Measurements from ENCODE around the gene VAV2. TPM values are rescaled to one million over a fixed set of nuclear protein-coding genes. Genes with fewer than 3 reads are reported as not detected.

Gene VAV2
- total RNA-seq, 1 donor from 2014 or later = 47.0 TPM

DNA sequence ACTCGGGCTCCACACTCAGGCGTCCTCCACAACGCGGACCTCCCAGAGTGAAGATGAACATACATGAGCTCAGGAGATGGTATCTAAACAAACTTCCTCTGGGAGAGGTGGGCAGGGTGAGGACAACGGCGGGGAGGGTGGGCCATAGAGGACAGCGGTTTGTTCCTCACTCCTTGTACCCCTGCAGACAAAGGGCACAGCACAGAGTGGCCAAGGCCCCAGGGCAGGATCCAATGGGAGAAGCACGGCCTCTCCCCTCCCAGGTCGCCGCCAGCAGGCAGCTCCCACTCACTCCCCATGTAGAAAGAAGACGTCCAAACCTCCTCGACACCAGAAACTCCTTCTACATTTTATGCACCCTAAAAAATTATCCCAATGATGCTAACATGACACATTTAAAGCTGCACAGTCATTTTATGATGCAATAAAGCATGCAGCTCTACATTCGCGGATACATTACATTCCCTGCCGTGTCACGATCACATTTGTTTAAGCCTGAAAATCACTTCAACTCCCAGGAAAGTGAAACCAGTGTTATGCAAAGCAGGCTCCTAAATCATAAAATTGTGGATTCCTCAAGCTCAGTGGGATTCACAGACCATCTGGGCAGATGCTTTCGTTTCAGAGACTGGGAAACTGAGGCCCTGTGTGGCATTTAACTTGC lies 166.4 kb downstream of the VAV2 start:
- Mint-ChIP-seq H3K9me3 (no peaks in the 10 kb centered on the region), H3K27ac (ENCODE audit: unreplicated experiment) (peak overlapping the region; percentile 4), H3K36me3 (ENCODE audit: low read depth) (peaks cover 2% of the 10 kb centered on the region), H3K27me3 (ENCODE audit: low read depth) (no peaks in the 10 kb centered on the region), H3K4me1 (peaks cover 39% of the 10 kb centered on the region), H3K4me3 (no peak overlapping the region)
- no peak for DNase-seq (ENCODE audit: low read depth, low spot score)
- TF ChIP-seq, protein P1, sequence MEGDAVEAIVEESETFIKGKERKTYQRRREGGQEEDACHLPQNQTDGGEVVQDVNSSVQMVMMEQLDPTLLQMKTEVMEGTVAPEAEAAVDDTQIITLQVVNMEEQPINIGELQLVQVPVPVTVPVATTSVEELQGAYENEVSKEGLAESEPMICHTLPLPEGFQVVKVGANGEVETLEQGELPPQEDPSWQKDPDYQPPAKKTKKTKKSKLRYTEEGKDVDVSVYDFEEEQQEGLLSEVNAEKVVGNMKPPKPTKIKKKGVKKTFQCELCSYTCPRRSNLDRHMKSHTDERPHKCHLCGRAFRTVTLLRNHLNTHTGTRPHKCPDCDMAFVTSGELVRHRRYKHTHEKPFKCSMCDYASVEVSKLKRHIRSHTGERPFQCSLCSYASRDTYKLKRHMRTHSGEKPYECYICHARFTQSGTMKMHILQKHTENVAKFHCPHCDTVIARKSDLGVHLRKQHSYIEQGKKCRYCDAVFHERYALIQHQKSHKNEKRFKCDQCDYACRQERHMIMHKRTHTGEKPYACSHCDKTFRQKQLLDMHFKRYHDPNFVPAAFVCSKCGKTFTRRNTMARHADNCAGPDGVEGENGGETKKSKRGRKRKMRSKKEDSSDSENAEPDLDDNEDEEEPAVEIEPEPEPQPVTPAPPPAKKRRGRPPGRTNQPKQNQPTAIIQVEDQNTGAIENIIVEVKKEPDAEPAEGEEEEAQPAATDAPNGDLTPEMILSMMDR (conservative IDR thresholded peaks at IDR 0.05) = no peak

DNA sequence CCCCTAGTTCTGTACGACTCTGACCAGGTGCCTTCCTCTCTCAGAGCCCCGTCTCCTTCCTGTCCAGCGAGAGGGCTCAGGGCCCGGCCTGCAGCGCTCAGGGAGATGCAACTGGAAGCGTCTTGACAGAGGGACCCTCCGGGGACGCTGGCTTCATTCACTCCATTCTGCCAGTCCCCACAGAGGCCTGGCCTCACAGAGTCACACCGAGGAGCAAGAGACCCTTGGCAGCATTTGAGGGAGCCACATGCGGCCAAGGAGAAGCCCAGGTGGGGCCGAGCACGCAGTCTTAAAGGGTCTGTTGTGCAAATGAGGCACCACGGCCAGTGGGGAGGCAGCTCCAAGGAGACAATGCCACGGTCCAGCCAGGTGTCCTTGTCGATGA lies 167.3 kb downstream of the VAV2 start:
- H3K9me3 Mint-ChIP-seq = no peaks in the 10 kb centered on the region
- H3K4me3 Mint-ChIP-seq = no peak overlapping the region
- no peak for DNase-seq (ENCODE audit: low read depth, low spot score)
- peaks cover 39% of the 10 kb centered on the region for H3K4me1 Mint-ChIP-seq
- TF ChIP-seq, protein P1 (conservative IDR thresholded peaks at IDR 0.05) = no peak
- H3K36me3 Mint-ChIP-seq (ENCODE audit: low read depth) = peaks cover 2% of the 10 kb centered on the region
- H3K27me3 Mint-ChIP-seq (ENCODE audit: low read depth) = no peaks in the 10 kb centered on the region
- no peak overlapping the region for H3K27ac Mint-ChIP-seq (ENCODE audit: unreplicated experiment)

DNA sequence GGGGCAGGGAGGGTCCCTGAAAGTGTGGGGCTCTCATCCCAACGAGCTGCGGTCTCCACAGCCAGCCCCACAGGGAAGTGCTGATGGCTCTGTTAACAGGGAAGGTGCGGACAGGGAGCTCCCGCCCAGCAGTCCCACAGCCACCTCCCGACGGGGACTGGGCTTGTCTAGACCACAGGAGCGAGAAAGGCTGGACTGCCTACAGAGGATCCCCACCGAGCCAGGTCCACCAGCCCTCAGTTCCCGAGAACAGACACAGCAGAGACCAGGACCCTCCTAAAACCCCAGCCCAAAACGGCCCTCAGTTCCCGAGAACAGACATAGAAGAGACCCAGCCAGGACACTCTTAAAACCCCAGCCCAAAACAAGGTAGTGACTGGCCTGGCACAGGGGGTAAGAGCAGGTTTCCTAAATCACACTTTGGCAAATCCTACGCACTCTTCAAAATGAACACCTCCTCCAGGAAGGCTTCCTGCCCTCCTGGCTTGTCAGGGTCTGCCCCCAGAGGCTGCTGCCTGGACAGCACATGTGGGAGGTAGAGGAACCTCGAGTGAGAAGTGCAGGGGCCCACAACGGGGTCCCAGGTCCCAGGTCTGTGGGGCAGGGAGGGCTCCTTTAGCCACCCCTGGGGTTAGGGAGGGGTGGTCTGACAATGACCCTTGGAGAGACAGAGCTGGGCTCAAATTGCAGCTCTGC lies 167.9 kb downstream of the VAV2 start:
- H3K27ac Mint-ChIP-seq (ENCODE audit: unreplicated experiment) = no peak overlapping the region

DNA sequence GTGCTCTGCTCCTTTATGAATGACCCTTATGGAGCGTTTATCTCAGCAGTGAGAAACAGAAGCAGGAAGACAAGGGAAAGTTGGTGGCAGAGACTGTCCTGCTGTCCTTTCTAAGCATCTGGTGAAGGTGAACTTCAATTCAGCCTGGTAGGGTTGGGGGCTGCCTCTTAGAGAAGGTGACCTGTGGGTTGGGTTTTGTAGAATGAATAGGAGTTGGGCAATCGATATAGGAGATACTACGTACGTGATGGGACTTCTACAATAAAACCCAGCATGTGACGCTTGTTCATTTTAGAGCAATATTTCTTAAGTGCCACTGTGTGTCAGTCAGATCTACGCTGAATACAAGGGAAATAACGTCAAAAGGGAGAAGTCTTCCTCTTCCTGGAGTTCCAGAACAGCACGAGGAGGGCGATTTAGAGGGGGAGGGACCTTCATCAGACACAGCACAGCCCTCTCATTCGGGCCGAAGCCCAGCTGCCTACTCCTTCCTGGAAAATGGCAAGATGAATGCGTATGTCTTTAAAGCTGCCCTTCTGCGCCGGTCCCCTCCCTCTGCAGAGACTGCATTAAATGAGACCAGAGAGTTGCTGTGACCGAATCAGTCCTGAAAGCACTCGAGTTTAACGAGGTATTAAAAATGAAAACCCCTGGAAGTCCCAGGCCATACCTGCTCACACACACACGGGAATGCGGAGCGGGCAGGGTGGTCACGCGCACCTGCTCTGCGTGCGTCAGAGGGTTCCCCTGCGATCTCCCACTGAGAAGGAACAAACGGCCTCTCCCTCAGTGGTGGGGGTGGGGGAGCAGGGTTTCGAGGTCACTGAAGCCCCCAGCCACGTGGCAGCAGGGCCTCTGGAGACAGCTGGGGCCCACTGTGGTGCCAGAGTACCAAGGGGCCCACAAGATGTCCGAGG lies 168.7 kb downstream of the VAV2 start:
- Mint-ChIP-seq H3K27ac (ENCODE audit: unreplicated experiment) (no peak overlapping the region), H3K9me3 (no peaks in the 10 kb centered on the region), H3K27me3 (ENCODE audit: low read depth) (no peaks in the 10 kb centered on the region), H3K36me3 (ENCODE audit: low read depth) (peaks cover 5% of the 10 kb centered on the region), H3K4me3 (peak overlapping the region; percentile 2), H3K4me1 (peaks cover 37% of the 10 kb centered on the region)
- TF ChIP-seq, protein P1 (conservative IDR thresholded peaks at IDR 0.05) = no peak
- DNase-seq (ENCODE audit: low read depth, low spot score) = no peak

More for the DNA sequence above, 167.9 kb downstream of the VAV2 start:
- TF ChIP-seq, protein P1 (conservative IDR thresholded peaks at IDR 0.05) = no peak
- Mint-ChIP-seq H3K27me3 (ENCODE audit: low read depth) (no peaks in the 10 kb centered on the region), H3K4me3 (no peak overlapping the region), H3K9me3 (no peaks in the 10 kb centered on the region), H3K36me3 (ENCODE audit: low read depth) (peaks cover 2% of the 10 kb centered on the region), H3K4me1 (peaks cover 39% of the 10 kb centered on the region)
- no peak for DNase-seq (ENCODE audit: low read depth, low spot score)

DNA sequence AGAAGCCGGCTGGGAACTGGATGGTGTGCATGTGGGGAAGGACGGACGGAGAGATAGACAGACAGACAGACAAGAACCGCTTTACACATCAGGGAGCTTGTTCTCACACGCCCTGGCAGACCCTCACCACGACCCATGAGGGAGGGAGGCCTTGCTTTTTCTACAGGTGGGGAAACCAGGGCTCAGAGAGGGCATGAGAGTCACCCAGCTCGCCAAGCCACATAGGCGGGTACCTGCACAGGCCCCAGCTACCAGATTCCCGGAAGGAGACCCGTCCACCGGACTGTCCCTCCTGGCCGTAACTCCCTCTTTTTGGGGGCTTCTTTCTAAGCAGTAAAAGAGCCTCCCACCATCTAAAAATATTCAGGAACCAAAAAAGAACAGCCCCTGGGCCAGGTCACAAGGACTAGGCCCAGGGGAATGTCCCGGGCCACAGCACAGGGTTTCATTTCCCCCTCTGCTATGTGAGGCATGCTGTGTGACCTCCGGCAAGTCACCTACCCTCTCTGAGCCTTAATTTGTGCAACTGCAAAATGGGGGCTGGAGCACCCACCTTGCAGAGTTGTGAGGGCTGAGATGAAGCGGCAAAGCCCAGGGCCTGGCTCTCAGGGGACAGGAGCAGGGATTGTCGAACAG lies 169.6 kb downstream of the VAV2 start:
- Mint-ChIP-seq H3K9me3 (no peaks in the 10 kb centered on the region), H3K4me3 (peak overlapping the region; percentile 19), H3K4me1 (peaks cover 37% of the 10 kb centered on the region), H3K27me3 (ENCODE audit: low read depth) (no peaks in the 10 kb centered on the region), H3K36me3 (ENCODE audit: low read depth) (peaks cover 10% of the 10 kb centered on the region), H3K27ac (ENCODE audit: unreplicated experiment) (peak overlapping the region; percentile 61)
- TF ChIP-seq, protein P1 (conservative IDR thresholded peaks at IDR 0.05) = no peak
- DNase-seq (ENCODE audit: low read depth, low spot score) = no peak
